Measurements from ENCODE around the gene GARNL3. TPM values are rescaled to one million over a fixed set of nuclear protein-coding genes. Genes with fewer than 3 reads are reported as not detected.

The GARNL3 gene
- total and polyA plus RNA-seq, 12 donors: 12.2 to 43.2 (median 28.6) TPM

- TF ChIP-seq POLR2A (IDR thresholded peaks at IDR 0.05) (peak; percentile 22 to 37), CTCF (IDR thresholded peaks at IDR 0.05) (peak in 5 of 6 experiments; percentile 38 to 53 (median 46))
- Histone ChIP-seq H3K4me3 (peak overlapping the region; percentile 7 to 72 (median 72)), H3K4me1 (replicated peaks in 1 of 2) (peaks cover 13 to 17% of the 10 kb centered on the region in 2 donors), H3K36me3 (replicated peaks in 1 of 2) (peaks cover 0 to 27% of the 10 kb centered on the region in 2 donors), H3K9me3 (replicated peaks in 1 of 3) (no peaks in the 10 kb centered on the region), H3K27me3 (no peaks in the 10 kb centered on the region), H3K27ac (peak overlapping the region; percentile 86 to 96 (median 91))
- peak; percentile 59 to 80 (median 70) for DNase-seq
- 0 to 6% (median 1%) methylated on average over 2 to 55 of the region's 55 CpGs for WGBS, 4 donors
- intact Hi-C loops (cut with DNase I): no loop called here
Observed at GRCh38 chr9:127397646-127398274, 133.2 kb downstream of the GARNL3 start.

- intact Hi-C loops (cut with DNase I): no loop called here
Observed at GRCh38 chr9:127398275-127398647, 133.7 kb downstream of the GARNL3 start.

GRCh38 chr9:127398715-127399400 is 134.3 kb downstream of the GARNL3 start:
- TF ChIP-seq CTCF (IDR thresholded peaks at IDR 0.05): no peak
- TF ChIP-seq POLR2A (IDR thresholded peaks at IDR 0.05): no peak
- intact Hi-C loops (cut with DNase I): no loop called here
- H3K9me3 ChIP-seq (replicated peaks in 1 of 3): no peaks in the 10 kb centered on the region
- H3K27me3 ChIP-seq: no peaks in the 10 kb centered on the region
- H3K27ac ChIP-seq: peak overlapping the region in 4 of 5 donors; percentile 86 to 96 (median 93)
- H3K4me1 ChIP-seq (replicated peaks in 1 of 2): peaks cover 13 to 17% of the 10 kb centered on the region in 2 donors
- H3K36me3 ChIP-seq (replicated peaks in 1 of 2): peaks cover 0 to 32% of the 10 kb centered on the region in 2 donors
- WGBS, 4 donors: 74 to 80% (median 75%) methylated on average over 8 to 13 of the region's 13 CpGs
- H3K4me3 ChIP-seq: no peak overlapping the region
- peak in 1 of 7 donors; percentile 25 for DNase-seq

More at GRCh38 chr9:127398275-127398647, 133.7 kb downstream of the GARNL3 start:
- Histone ChIP-seq H3K4me1 (replicated peaks in 1 of 2) (peaks cover 13 to 17% of the 10 kb centered on the region in 2 donors), H3K4me3 (peak overlapping the region in 2 of 4 donors; percentile 72), H3K27me3 (no peaks in the 10 kb centered on the region), H3K27ac (peak overlapping the region in 4 of 5 donors; percentile 86 to 96 (median 93)), H3K9me3 (replicated peaks in 1 of 3) (no peaks in the 10 kb centered on the region), H3K36me3 (replicated peaks in 1 of 2) (peaks cover 0 to 28% of the 10 kb centered on the region in 2 donors)
- TF ChIP-seq CTCF (IDR thresholded peaks at IDR 0.05) (no peak), POLR2A (IDR thresholded peaks at IDR 0.05) (no peak)
- peak in 1 of 7 donors; percentile 21 for DNase-seq
- WGBS, 4 donors: 33 to 48% (median 36%) methylated on average over 4 to 5 of the region's 5 CpGs

- TF ChIP-seq POLR2A (IDR thresholded peaks at IDR 0.05): no peak
- no peak for TF ChIP-seq CTCF (IDR thresholded peaks at IDR 0.05)
- Histone ChIP-seq H3K4me1 (replicated peaks in 1 of 2) (peaks cover 13 to 17% of the 10 kb centered on the region in 2 donors), H3K27me3 (no peaks in the 10 kb centered on the region), H3K27ac (no peak overlapping the region), H3K4me3 (no peak overlapping the region), H3K9me3 (replicated peaks in 1 of 3) (no peaks in the 10 kb centered on the region), H3K36me3 (replicated peaks in 1 of 2) (peaks cover 0 to 42% of the 10 kb centered on the region in 2 donors)
- WGBS, 4 donors: 89 to 96% (median 91%) methylated on average over 5 to 14 of the region's 14 CpGs
- peak in 1 of 7 donors; percentile 20 for DNase-seq
- intact Hi-C loops (cut with DNase I): no loop called here
Observed at GRCh38 chr9:127399736-127400269, 135.2 kb downstream of the GARNL3 start.
